Measurements from ENCODE around the gene RANBP1.

Gene RANBP1

GRCh38 chr22:20174785-20175596 is 59.1 kb downstream of the RANBP1 start:
- no peak for DNase-seq

GRCh38 chr22:20175597-20175900 is 59.6 kb downstream of the RANBP1 start:
- DNase-seq, result peak; percentile 40

GRCh38 chr22:20176421-20177085 is 60.6 kb downstream of the RANBP1 start:
- DNase-seq, result no peak

Measured in fibroblast of skin of scalp (primary cell).